ENCODE measurements around the gene FYCO1. TPM values are rescaled to one million over a fixed set of nuclear protein-coding genes. Genes with fewer than 3 reads are reported as not detected.

The FYCO1 gene
- total and polyA plus RNA-seq, 9 of the 15 experiments (the other 6 are each of a cell fraction or from before 2014, with no cell fraction given) = 2.1 to 13.8 (median 7.4) TPM

GRCh38 chr3:46021516-46021915, 25.9 kb upstream of the FYCO1 start:
- Histone ChIP-seq H3K4me3 (no peak overlapping the region), H3K36me3 (ENCODE audit: control insufficient read depth, insufficient read depth, low read length) (no peaks in the 10 kb centered on the region), H3K4me2 (ENCODE audit: insufficient read depth, low read length) (no peak overlapping the region), H3K27ac (ENCODE audit: extremely low read depth, low read depth, low read length) (no peak overlapping the region), H3K4me1 (replicated peaks in 1 of 2; ENCODE audit: control insufficient read depth in 2 of 2, insufficient read depth in 2 of 2, low read length in 2 of 2) (peaks cover 2 to 12% of the 10 kb centered on the region in 2 experiments; a peak in 3 of 5 replicates), H3K9me3 (replicated peaks; ENCODE audit: control insufficient read depth, insufficient read depth, low read depth, low read length) (no peaks in the 10 kb centered on the region), H3K9me1 (ENCODE audit: control insufficient read depth, insufficient read depth, low read length) (no peaks in the 10 kb centered on the region), H3K9ac (ENCODE audit: insufficient read depth in 1 of 2, low read depth in 2 of 2, low read length in 2 of 2) (no peak overlapping the region), H2AFZ (ENCODE audit: low read depth, low read length) (no peak overlapping the region), H4K20me1 (replicated peaks; ENCODE audit: control insufficient read depth, insufficient read depth, low read length) (no peaks in the 10 kb centered on the region), H3K79me2 (ENCODE audit: control insufficient read depth, insufficient read depth, low read length) (no peaks in the 10 kb centered on the region), H3K27me3 (ENCODE audit: control insufficient read depth in 2 of 2, insufficient read depth in 2 of 2, low read length in 2 of 2) (peaks cover 8 to 25% of the 10 kb centered on the region in 2 experiments; a peak in 4 of 5 replicates)
- 27% methylated on average over 8 of the region's 8 CpGs for WGBS (ENCODE audit: insufficient coverage, low coverage, missing lambda C conversion rate)
- FAIRE-seq (no peak), DNase-seq (ENCODE audit: extremely low read depth in 1 of 4, low spot score in 3 of 4) (no peak), ATAC-seq (no peak)
- ChIA-PET CTCF (ENCODE audit: low intra/inter-chr PET ratio) (no interaction called here), POLR2A (interaction anchor here (1.4 kb wide), 1 partner anchor 23 kb away, joined by 4 read pairs; no protein-coding TSS in a partner anchor)
- TF ChIP-seq ZBTB8A (IDR thresholded peaks at IDR 0.05; ENCODE audit: partially characterized antibody) (no peak), SAFB2 (IDR thresholded peaks at IDR 0.05; ENCODE audit: borderline replicate concordance, low read depth, low read length, severe bottlenecking) (no peak), ZNF740 (CRISPR knock-in tag; IDR thresholded peaks at IDR 0.05) (no peak), ZNF740 (tag; IDR thresholded peaks at IDR 0.05) (no peak), THRAP3 (IDR thresholded peaks at IDR 0.05; ENCODE audit: borderline replicate concordance) (no peak), SMAD4 (CRISPR knock-in tag; conservative IDR thresholded peaks at IDR 0.05) (no peak), HMBOX1 (IDR thresholded peaks at IDR 0.05) (no peak), BCLAF1 (IDR thresholded peaks at IDR 0.05; ENCODE audit: borderline replicate concordance in 1 of 2, control insufficient read depth in 1 of 2, low read depth in 2 of 2, low read length in 1 of 2) (no peak), TAL1 (IDR thresholded peaks at IDR 0.05) (no peak), NCOA2 (IDR thresholded peaks at IDR 0.05; ENCODE audit: partially characterized antibody in 2 of 2) (no peak), ZNF134 (CRISPR knock-in tag; conservative IDR thresholded peaks at IDR 0.05) (no peak), MAFK (IDR thresholded peaks at IDR 0.05; ENCODE audit: low read length) (no peak)
- intact Hi-C loops (cut with micrococcal nuclease) = no loop called here
- no TSS peak for BruUV-seq (replicated peaks)
- in situ Hi-C loops (cut with MboI) = no loop called here

Measured in K562 (cell line).